Stromal cell of bone marrow (primary cell): ENCODE results near the gene CFLAR.

Source experiments
- DNase-seq: peaks from one replicate; pipeline ENCODE4 v3.0.0-alpha.2; 2012; ENCODE audit warnings: low read depth

The CFLAR gene

GRCh38 chr2:201218780-201219179, 102.8 kb downstream of the CFLAR start:
- no peak for DNase-seq

GRCh38 chr2:201219328-201220096, 103.5 kb downstream of the CFLAR start:
- no peak for DNase-seq

GRCh38 chr2:201220102-201220570, 104.2 kb downstream of the CFLAR start:
- no peak for DNase-seq

GRCh38 chr2:201223089-201224073, 107.4 kb downstream of the CFLAR start:
- no peak for DNase-seq
